ENCODE data around the gene CNR2.

Gene CNR2

GRCh38 chr1:23895993-23896392, 17.2 kb downstream of the CNR2 start:
- Histone ChIP-seq H3K4me3 (no peak overlapping the region), H4K20me1 (no peaks in the 10 kb centered on the region), H3K36me3 (no peaks in the 10 kb centered on the region), H3K27me3 (peaks cover 2% of the 10 kb centered on the region), H3K27ac (peak overlapping the region; percentile 18; the same call in 1 of the 2 replicates), H3K9ac (no peak overlapping the region), H3K9me3 (peaks cover 1% of the 10 kb centered on the region; the same call in 1 of the 2 replicates), H3K4me2 (peak overlapping the region; percentile 53), H3K4me1 (peaks cover 48% of the 10 kb centered on the region)
- TF ChIP-seq Cebpa-rat (IDR thresholded peaks at IDR 0.05), result no peak

GRCh38 chr1:23895082-23895481, 18.1 kb downstream of the CNR2 start:
- H3K4me1 ChIP-seq, result peaks cover 48% of the 10 kb centered on the region

GRCh38 chr1:23889074-23889473, 24.1 kb downstream of the CNR2 start:
- Histone ChIP-seq H3K4me2 (no peak overlapping the region), H3K27ac (no peak overlapping the region), H3K9ac (no peak overlapping the region), H3K27me3 (no peaks in the 10 kb centered on the region), H3K4me1 (peaks cover 18% of the 10 kb centered on the region), H3K9me3 (no peaks in the 10 kb centered on the region), H3K4me3 (no peak overlapping the region), H3K36me3 (no peaks in the 10 kb centered on the region), H4K20me1 (no peaks in the 10 kb centered on the region)
- TF ChIP-seq Cebpa-rat (IDR thresholded peaks at IDR 0.05), result no peak

More at GRCh38 chr1:23895082-23895481, 18.1 kb downstream of the CNR2 start:
- TF ChIP-seq Cebpa-rat (IDR thresholded peaks at IDR 0.05), result no peak
- H3K27ac ChIP-seq, result no peak overlapping the region
- no peaks in the 10 kb centered on the region for H3K27me3 ChIP-seq
- H4K20me1 ChIP-seq, result no peaks in the 10 kb centered on the region
- H3K4me3 ChIP-seq, result no peak overlapping the region
- H3K4me2 ChIP-seq, result no peak overlapping the region
- H3K9ac ChIP-seq, result no peak overlapping the region
- H3K9me3 ChIP-seq, result no peaks in the 10 kb centered on the region
- no peaks in the 10 kb centered on the region for H3K36me3 ChIP-seq

- Histone ChIP-seq H3K4me2 (no peak overlapping the region), H3K27me3 (no peaks in the 10 kb centered on the region), H3K4me3 (no peak overlapping the region), H3K9me3 (peaks cover 4% of the 10 kb centered on the region), H4K20me1 (no peaks in the 10 kb centered on the region), H3K27ac (no peak overlapping the region), H3K36me3 (no peaks in the 10 kb centered on the region), H3K4me1 (no peaks in the 10 kb centered on the region), H3K9ac (no peak overlapping the region)
- TF ChIP-seq Cebpa-rat (IDR thresholded peaks at IDR 0.05), result no peak
Observed at GRCh38 chr1:23885222-23885621, 27.9 kb downstream of the CNR2 start.

- Histone ChIP-seq H3K4me3 (no peak overlapping the region), H3K9me3 (peaks cover 29% of the 10 kb centered on the region), H3K36me3 (no peaks in the 10 kb centered on the region), H3K4me2 (no peak overlapping the region), H3K4me1 (no peaks in the 10 kb centered on the region), H4K20me1 (no peaks in the 10 kb centered on the region), H3K27ac (no peak overlapping the region), H3K9ac (no peak overlapping the region), H3K27me3 (no peaks in the 10 kb centered on the region)
- TF ChIP-seq Cebpa-rat (IDR thresholded peaks at IDR 0.05), result no peak
Observed at GRCh38 chr1:23882746-23883145, 30.4 kb downstream of the CNR2 start.

- peaks cover 49% of the 10 kb centered on the region for H3K9me3 ChIP-seq
- H3K4me1 ChIP-seq, result no peaks in the 10 kb centered on the region
- H3K36me3 ChIP-seq, result no peaks in the 10 kb centered on the region
- no peaks in the 10 kb centered on the region for H4K20me1 ChIP-seq
- H3K4me3 ChIP-seq, result no peak overlapping the region
- H3K27me3 ChIP-seq, result no peaks in the 10 kb centered on the region
- no peak overlapping the region for H3K27ac ChIP-seq
- no peak overlapping the region for H3K9ac ChIP-seq
- TF ChIP-seq Cebpa-rat (IDR thresholded peaks at IDR 0.05), result no peak
- no peak overlapping the region for H3K4me2 ChIP-seq
Observed at GRCh38 chr1:23879809-23880208, 33.4 kb downstream of the CNR2 start.

- no peak overlapping the region for H3K4me2 ChIP-seq
- no peak for TF ChIP-seq Cebpa-rat (IDR thresholded peaks at IDR 0.05)
- peak overlapping the region; percentile 10; the same call in 1 of the 2 replicates for H3K4me3 ChIP-seq
- no peak overlapping the region for H3K27ac ChIP-seq
- no peaks in the 10 kb centered on the region for H3K4me1 ChIP-seq
- peaks cover 49% of the 10 kb centered on the region for H3K9me3 ChIP-seq
- H4K20me1 ChIP-seq, result no peaks in the 10 kb centered on the region
- no peaks in the 10 kb centered on the region for H3K36me3 ChIP-seq
- H3K9ac ChIP-seq, result no peak overlapping the region
- no peaks in the 10 kb centered on the region for H3K27me3 ChIP-seq
Observed at GRCh38 chr1:23878668-23879067, 34.5 kb downstream of the CNR2 start.

- H3K36me3 ChIP-seq, result no peaks in the 10 kb centered on the region
- H3K27ac ChIP-seq, result no peak overlapping the region
Observed at GRCh38 chr1:23875382-23875781, 37.8 kb downstream of the CNR2 start.

GRCh38 chr1:23872421-23872820, 40.7 kb downstream of the CNR2 start:
- Histone ChIP-seq H3K4me2 (no peak overlapping the region), H3K27me3 (no peaks in the 10 kb centered on the region), H3K9me3 (peaks cover 16% of the 10 kb centered on the region), H3K9ac (no peak overlapping the region), H3K4me1 (peaks cover 17% of the 10 kb centered on the region), H3K36me3 (no peaks in the 10 kb centered on the region), H4K20me1 (peaks cover 3% of the 10 kb centered on the region; the same call in 1 of the 2 replicates), H3K27ac (no peak overlapping the region), H3K4me3 (no peak overlapping the region)
- TF ChIP-seq Cebpa-rat (IDR thresholded peaks at IDR 0.05), result no peak

More at GRCh38 chr1:23875382-23875781, 37.8 kb downstream of the CNR2 start:
- Histone ChIP-seq H3K4me3 (no peak overlapping the region), H3K4me2 (no peak overlapping the region), H3K9ac (no peak overlapping the region), H3K4me1 (no peaks in the 10 kb centered on the region), H3K27me3 (no peaks in the 10 kb centered on the region), H3K9me3 (peaks cover 46% of the 10 kb centered on the region), H4K20me1 (no peaks in the 10 kb centered on the region)
- TF ChIP-seq Cebpa-rat (IDR thresholded peaks at IDR 0.05), result no peak

GRCh38 chr1:23869051-23869450, 44.1 kb downstream of the CNR2 start:
- peak overlapping the region; percentile 80 for H3K4me3 ChIP-seq
- peak overlapping the region; percentile 99 for H3K4me2 ChIP-seq
- H3K27ac ChIP-seq, result 0 out of 2 replicates have a peak overlapping the region, but pooled peaks have one; percentile 44
- H3K9ac ChIP-seq, result peak overlapping the region; percentile 28; the same call in 1 of the 2 replicates
- no peaks in the 10 kb centered on the region for H3K9me3 ChIP-seq
- peaks cover 47% of the 10 kb centered on the region for H3K4me1 ChIP-seq
- H3K27me3 ChIP-seq, result no peaks in the 10 kb centered on the region
- H4K20me1 ChIP-seq, result peaks cover 15% of the 10 kb centered on the region; the same call in 1 of the 2 replicates
- TF ChIP-seq Cebpa-rat (IDR thresholded peaks at IDR 0.05), result no peak
- H3K36me3 ChIP-seq, result peaks cover 12% of the 10 kb centered on the region

Data from BLaER1 (cell line).